SK-N-SH (cell line): ENCODE results near the gene RAB7A.

Experiments
- CHD2 ChIP-seq: fragments of 150-350 bp; IDR thresholded peaks from 2 replicates; pipeline ENCODE4 v1.6.1; 2018; ENCODE audit warnings: low read length; ENCODE audit not compliant: partially characterized antibody
- JUND ChIP-seq: IDR thresholded peaks from 2 replicates; pipeline ENCODE4 v1.4.0; 2012
- NFIC ChIP-seq: IDR thresholded peaks from 2 replicates; pipeline ENCODE4 v1.4.0; 2012; ENCODE audit warnings: borderline replicate concordance
- POLR2AphosphoS5 ChIP-seq: IDR thresholded peaks from 2 replicates; pipeline ENCODE4 v1.6.1; 2012; ENCODE audit warnings: low read depth, low read length
- RAD21 ChIP-seq: IDR thresholded peaks from 2 replicates; pipeline ENCODE4 v1.6.1; 2012; ENCODE audit warnings: mild to moderate bottlenecking, low read length
- SIN3A ChIP-seq: IDR thresholded peaks from 2 replicates; pipeline ENCODE4 v1.6.1; 2012; ENCODE audit warnings: low read depth, mild to moderate bottlenecking, low read length, moderate library complexity, borderline replicate concordance
- SMC3 ChIP-seq: IDR thresholded peaks from 2 replicates; pipeline ENCODE4 v1.6.1; 2012; ENCODE audit warnings: low read depth, low read length, improper control_type of control experiment
- USF1 ChIP-seq: IDR thresholded peaks from 2 replicates; pipeline ENCODE4 v1.4.0; 2012; ENCODE audit warnings: low read depth, borderline replicate concordance
- YY1 ChIP-seq: IDR thresholded peaks from 2 replicates; pipeline ENCODE4 v1.4.0; 2012; ENCODE audit warnings: low read depth, mild to moderate bottlenecking
- TF ChIP-seq, protein P1 (sequence below): fragments of 150-350 bp; IDR thresholded peaks from 2 replicates; pipeline ENCODE4 v1.6.1; 2017; ENCODE audit warnings: antibody characterized with exemption, low read length, low read depth, borderline replicate concordance
- TF ChIP-seq, protein P2 (sequence below): fragments of 200-600 bp; sonication (generic); IDR thresholded peaks from 2 replicates; pipeline ENCODE4 v1.6.1; 2017; ENCODE audit warnings: antibody characterized with exemption, mild to moderate bottlenecking, moderate library complexity
- TF ChIP-seq, protein P3 (sequence below): IDR thresholded peaks from 2 replicates; pipeline ENCODE4 v1.4.0; 2012; ENCODE audit warnings: low read depth, borderline replicate concordance
- TF ChIP-seq, protein P4 (sequence below): IDR thresholded peaks from 2 replicates; pipeline ENCODE4 v1.6.1; 2012; ENCODE audit warnings: mild to moderate bottlenecking, low read depth, low read length, moderate library complexity

GRCh38 chr3:128723477-128723876, 2.5 kb upstream of the RAB7A start:
- TF ChIP-seq JUND: no peak
- TF ChIP-seq, protein P1, sequence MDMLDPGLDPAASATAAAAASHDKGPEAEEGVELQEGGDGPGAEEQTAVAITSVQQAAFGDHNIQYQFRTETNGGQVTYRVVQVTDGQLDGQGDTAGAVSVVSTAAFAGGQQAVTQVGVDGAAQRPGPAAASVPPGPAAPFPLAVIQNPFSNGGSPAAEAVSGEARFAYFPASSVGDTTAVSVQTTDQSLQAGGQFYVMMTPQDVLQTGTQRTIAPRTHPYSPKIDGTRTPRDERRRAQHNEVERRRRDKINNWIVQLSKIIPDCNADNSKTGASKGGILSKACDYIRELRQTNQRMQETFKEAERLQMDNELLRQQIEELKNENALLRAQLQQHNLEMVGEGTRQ: no peak
- no peak for TF ChIP-seq CHD2
- TF ChIP-seq USF1: no peak
- no peak for TF ChIP-seq SIN3A
- no peak for TF ChIP-seq POLR2AphosphoS5
- TF ChIP-seq, protein P2, sequence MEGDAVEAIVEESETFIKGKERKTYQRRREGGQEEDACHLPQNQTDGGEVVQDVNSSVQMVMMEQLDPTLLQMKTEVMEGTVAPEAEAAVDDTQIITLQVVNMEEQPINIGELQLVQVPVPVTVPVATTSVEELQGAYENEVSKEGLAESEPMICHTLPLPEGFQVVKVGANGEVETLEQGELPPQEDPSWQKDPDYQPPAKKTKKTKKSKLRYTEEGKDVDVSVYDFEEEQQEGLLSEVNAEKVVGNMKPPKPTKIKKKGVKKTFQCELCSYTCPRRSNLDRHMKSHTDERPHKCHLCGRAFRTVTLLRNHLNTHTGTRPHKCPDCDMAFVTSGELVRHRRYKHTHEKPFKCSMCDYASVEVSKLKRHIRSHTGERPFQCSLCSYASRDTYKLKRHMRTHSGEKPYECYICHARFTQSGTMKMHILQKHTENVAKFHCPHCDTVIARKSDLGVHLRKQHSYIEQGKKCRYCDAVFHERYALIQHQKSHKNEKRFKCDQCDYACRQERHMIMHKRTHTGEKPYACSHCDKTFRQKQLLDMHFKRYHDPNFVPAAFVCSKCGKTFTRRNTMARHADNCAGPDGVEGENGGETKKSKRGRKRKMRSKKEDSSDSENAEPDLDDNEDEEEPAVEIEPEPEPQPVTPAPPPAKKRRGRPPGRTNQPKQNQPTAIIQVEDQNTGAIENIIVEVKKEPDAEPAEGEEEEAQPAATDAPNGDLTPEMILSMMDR: no peak
- TF ChIP-seq, protein P3, sequence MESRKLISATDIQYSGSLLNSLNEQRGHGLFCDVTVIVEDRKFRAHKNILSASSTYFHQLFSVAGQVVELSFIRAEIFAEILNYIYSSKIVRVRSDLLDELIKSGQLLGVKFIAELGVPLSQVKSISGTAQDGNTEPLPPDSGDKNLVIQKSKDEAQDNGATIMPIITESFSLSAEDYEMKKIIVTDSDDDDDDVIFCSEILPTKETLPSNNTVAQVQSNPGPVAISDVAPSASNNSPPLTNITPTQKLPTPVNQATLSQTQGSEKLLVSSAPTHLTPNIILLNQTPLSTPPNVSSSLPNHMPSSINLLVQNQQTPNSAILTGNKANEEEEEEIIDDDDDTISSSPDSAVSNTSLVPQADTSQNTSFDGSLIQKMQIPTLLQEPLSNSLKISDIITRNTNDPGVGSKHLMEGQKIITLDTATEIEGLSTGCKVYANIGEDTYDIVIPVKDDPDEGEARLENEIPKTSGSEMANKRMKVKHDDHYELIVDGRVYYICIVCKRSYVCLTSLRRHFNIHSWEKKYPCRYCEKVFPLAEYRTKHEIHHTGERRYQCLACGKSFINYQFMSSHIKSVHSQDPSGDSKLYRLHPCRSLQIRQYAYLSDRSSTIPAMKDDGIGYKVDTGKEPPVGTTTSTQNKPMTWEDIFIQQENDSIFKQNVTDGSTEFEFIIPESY: no peak
- TF ChIP-seq, protein P4, sequence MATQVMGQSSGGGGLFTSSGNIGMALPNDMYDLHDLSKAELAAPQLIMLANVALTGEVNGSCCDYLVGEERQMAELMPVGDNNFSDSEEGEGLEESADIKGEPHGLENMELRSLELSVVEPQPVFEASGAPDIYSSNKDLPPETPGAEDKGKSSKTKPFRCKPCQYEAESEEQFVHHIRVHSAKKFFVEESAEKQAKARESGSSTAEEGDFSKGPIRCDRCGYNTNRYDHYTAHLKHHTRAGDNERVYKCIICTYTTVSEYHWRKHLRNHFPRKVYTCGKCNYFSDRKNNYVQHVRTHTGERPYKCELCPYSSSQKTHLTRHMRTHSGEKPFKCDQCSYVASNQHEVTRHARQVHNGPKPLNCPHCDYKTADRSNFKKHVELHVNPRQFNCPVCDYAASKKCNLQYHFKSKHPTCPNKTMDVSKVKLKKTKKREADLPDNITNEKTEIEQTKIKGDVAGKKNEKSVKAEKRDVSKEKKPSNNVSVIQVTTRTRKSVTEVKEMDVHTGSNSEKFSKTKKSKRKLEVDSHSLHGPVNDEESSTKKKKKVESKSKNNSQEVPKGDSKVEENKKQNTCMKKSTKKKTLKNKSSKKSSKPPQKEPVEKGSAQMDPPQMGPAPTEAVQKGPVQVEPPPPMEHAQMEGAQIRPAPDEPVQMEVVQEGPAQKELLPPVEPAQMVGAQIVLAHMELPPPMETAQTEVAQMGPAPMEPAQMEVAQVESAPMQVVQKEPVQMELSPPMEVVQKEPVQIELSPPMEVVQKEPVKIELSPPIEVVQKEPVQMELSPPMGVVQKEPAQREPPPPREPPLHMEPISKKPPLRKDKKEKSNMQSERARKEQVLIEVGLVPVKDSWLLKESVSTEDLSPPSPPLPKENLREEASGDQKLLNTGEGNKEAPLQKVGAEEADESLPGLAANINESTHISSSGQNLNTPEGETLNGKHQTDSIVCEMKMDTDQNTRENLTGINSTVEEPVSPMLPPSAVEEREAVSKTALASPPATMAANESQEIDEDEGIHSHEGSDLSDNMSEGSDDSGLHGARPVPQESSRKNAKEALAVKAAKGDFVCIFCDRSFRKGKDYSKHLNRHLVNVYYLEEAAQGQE: no peak
- no peak for TF ChIP-seq SMC3
- no peak for TF ChIP-seq YY1
- no peak for TF ChIP-seq RAD21
- TF ChIP-seq NFIC: no peak
